ENCODE measurements around the gene SLX9.

The SLX9 gene

DNA sequence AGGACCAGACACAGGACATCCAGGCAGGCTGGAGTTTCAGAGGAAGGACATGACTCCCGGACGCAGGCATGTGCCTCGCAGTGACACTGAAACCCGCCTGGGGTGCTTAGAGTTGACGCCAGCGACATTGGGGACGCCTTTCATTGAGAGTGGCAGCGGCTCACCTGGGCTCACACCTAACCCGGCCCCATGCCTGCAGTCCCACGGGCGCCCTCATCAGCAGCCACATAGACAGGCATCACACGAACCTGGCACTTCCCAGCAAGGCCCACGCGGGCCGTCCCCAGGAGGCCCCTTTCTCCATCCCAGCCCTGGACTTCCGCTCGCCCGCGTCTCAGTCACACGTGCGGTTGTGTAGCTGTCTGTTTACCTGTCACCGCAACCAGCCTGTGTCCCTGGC lies 36.1 kb upstream of the SLX9 start:
- Histone ChIP-seq H3K27me3 (ENCODE audit: insufficient read depth, poor library complexity, severe bottlenecking) (no peaks in the 10 kb centered on the region), H3K4me3 (replicated peaks; ENCODE audit: insufficient read depth, low read length) (no peak overlapping the region), H3K27ac (replicated peaks) (no peak overlapping the region; the same call in 1 of the 2 replicates)
- no peak for DNase-seq (ENCODE audit: low read depth in 1 of 2, low spot score in 1 of 2)
- no peak for TF ChIP-seq POLR2AphosphoS5 (IDR thresholded peaks at IDR 0.05; ENCODE audit: low read depth)
- TF ChIP-seq GABPA (IDR thresholded peaks at IDR 0.05; ENCODE audit: low read depth), result no peak
- TF ChIP-seq SPI1 (IDR thresholded peaks at IDR 0.05; ENCODE audit: borderline replicate concordance, low read depth), result no peak
- TF ChIP-seq, protein P1, sequence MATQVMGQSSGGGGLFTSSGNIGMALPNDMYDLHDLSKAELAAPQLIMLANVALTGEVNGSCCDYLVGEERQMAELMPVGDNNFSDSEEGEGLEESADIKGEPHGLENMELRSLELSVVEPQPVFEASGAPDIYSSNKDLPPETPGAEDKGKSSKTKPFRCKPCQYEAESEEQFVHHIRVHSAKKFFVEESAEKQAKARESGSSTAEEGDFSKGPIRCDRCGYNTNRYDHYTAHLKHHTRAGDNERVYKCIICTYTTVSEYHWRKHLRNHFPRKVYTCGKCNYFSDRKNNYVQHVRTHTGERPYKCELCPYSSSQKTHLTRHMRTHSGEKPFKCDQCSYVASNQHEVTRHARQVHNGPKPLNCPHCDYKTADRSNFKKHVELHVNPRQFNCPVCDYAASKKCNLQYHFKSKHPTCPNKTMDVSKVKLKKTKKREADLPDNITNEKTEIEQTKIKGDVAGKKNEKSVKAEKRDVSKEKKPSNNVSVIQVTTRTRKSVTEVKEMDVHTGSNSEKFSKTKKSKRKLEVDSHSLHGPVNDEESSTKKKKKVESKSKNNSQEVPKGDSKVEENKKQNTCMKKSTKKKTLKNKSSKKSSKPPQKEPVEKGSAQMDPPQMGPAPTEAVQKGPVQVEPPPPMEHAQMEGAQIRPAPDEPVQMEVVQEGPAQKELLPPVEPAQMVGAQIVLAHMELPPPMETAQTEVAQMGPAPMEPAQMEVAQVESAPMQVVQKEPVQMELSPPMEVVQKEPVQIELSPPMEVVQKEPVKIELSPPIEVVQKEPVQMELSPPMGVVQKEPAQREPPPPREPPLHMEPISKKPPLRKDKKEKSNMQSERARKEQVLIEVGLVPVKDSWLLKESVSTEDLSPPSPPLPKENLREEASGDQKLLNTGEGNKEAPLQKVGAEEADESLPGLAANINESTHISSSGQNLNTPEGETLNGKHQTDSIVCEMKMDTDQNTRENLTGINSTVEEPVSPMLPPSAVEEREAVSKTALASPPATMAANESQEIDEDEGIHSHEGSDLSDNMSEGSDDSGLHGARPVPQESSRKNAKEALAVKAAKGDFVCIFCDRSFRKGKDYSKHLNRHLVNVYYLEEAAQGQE (IDR thresholded peaks at IDR 0.05; ENCODE audit: insufficient replicate concordance, low read depth), result no peak
- TF ChIP-seq, protein P2, sequence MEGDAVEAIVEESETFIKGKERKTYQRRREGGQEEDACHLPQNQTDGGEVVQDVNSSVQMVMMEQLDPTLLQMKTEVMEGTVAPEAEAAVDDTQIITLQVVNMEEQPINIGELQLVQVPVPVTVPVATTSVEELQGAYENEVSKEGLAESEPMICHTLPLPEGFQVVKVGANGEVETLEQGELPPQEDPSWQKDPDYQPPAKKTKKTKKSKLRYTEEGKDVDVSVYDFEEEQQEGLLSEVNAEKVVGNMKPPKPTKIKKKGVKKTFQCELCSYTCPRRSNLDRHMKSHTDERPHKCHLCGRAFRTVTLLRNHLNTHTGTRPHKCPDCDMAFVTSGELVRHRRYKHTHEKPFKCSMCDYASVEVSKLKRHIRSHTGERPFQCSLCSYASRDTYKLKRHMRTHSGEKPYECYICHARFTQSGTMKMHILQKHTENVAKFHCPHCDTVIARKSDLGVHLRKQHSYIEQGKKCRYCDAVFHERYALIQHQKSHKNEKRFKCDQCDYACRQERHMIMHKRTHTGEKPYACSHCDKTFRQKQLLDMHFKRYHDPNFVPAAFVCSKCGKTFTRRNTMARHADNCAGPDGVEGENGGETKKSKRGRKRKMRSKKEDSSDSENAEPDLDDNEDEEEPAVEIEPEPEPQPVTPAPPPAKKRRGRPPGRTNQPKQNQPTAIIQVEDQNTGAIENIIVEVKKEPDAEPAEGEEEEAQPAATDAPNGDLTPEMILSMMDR (IDR thresholded peaks at IDR 0.05; ENCODE audit: insufficient read depth, low read length), result no peak

DNA sequence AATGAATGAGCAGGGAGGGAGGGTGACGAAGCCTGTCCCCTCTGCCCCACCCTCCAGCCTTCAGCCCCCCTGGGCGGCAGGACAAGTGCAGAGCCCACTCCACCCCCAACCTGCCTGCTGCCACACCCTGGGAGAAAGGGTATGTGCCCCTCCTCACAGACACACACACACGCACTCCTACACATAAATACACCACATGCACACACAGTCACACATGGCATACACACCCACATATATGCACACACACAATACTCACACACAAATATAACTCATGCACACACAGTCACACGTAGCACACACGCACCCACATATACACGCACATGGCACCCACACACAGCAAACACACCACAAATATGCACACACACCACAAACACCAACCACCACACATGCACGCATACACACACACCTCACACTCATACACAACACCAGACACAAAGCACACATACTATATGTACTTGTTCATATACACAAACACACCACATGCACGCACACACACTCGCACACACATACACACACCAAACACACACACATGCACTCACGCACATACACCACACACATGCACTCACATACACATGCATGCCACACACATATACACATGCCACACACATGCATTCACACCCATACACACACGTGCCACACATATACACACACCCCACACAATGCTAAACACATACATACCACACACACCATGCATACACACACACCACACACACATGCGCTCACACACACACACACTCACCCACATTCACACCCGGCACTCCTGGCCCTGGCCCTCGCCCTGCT lies 35.5 kb upstream of the SLX9 start:
- no peak for TF ChIP-seq POLR2AphosphoS5 (IDR thresholded peaks at IDR 0.05; ENCODE audit: low read depth)
- no peak for TF ChIP-seq SPI1 (IDR thresholded peaks at IDR 0.05; ENCODE audit: borderline replicate concordance, low read depth)
- TF ChIP-seq, protein P1 (IDR thresholded peaks at IDR 0.05; ENCODE audit: insufficient replicate concordance, low read depth), result no peak
- TF ChIP-seq GABPA (IDR thresholded peaks at IDR 0.05; ENCODE audit: low read depth), result no peak
- TF ChIP-seq, protein P2 (IDR thresholded peaks at IDR 0.05; ENCODE audit: insufficient read depth, low read length), result no peak
- no peaks in the 10 kb centered on the region for H3K27me3 ChIP-seq (ENCODE audit: insufficient read depth, poor library complexity, severe bottlenecking)

DNA sequence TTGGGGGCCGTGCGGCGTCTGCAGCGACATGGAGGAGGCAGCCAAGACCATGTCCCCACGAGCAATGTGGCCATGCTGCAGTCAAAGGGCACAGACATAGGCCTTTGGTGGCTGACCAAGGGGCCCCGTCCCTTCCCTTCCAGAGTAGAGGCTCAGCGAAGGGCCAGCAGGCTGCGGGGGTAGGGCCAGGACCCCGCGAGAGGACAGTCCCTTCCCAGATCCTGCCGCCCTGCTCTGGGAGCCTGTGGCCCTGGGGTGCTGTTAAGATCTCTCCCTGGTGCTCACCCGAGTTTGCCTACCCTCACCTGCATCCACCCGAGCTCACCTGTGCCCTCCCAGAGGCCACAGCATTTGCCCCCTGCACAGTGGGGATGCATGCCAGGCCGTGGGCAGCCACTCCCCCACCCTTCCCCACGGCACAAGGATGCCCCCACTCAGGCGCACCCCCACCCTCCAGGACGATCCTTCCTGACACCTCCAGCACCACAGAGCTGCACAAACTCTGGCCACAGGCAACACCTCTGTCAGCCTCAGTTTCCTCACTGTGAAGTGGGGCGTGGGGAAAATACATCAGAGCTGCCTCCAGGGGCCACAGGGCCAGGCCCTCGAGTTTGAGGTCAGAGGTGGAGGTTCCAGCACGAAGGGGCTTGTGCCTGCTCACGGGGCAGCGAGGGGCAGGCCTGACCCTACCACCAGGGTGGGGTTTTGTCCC lies 34.7 kb upstream of the SLX9 start:
- no peaks in the 10 kb centered on the region for H3K27me3 ChIP-seq (ENCODE audit: insufficient read depth, poor library complexity, severe bottlenecking)
- no peak overlapping the region for H3K4me3 ChIP-seq (replicated peaks; ENCODE audit: insufficient read depth, low read length)
- TF ChIP-seq, protein P1 (IDR thresholded peaks at IDR 0.05; ENCODE audit: insufficient replicate concordance, low read depth), result no peak
- no peak for TF ChIP-seq SPI1 (IDR thresholded peaks at IDR 0.05; ENCODE audit: borderline replicate concordance, low read depth)
- no peak for TF ChIP-seq POLR2AphosphoS5 (IDR thresholded peaks at IDR 0.05; ENCODE audit: low read depth)
- TF ChIP-seq GABPA (IDR thresholded peaks at IDR 0.05; ENCODE audit: low read depth), result no peak
- TF ChIP-seq, protein P2 (IDR thresholded peaks at IDR 0.05; ENCODE audit: insufficient read depth, low read length), result no peak
- H3K27ac ChIP-seq (replicated peaks), result no peak overlapping the region
- no peak for DNase-seq (ENCODE audit: low read depth in 1 of 2, low spot score in 1 of 2)

More for the DNA sequence above, 35.5 kb upstream of the SLX9 start:
- DNase-seq (ENCODE audit: low read depth in 1 of 2, low spot score in 1 of 2), result no peak
- Histone ChIP-seq H3K27ac (replicated peaks) (no peak overlapping the region), H3K4me3 (replicated peaks; ENCODE audit: insufficient read depth, low read length) (no peak overlapping the region)

All from HL-60 (cell line).